ENCODE data around the gene CENPM.

CENPM gene

DNA sequence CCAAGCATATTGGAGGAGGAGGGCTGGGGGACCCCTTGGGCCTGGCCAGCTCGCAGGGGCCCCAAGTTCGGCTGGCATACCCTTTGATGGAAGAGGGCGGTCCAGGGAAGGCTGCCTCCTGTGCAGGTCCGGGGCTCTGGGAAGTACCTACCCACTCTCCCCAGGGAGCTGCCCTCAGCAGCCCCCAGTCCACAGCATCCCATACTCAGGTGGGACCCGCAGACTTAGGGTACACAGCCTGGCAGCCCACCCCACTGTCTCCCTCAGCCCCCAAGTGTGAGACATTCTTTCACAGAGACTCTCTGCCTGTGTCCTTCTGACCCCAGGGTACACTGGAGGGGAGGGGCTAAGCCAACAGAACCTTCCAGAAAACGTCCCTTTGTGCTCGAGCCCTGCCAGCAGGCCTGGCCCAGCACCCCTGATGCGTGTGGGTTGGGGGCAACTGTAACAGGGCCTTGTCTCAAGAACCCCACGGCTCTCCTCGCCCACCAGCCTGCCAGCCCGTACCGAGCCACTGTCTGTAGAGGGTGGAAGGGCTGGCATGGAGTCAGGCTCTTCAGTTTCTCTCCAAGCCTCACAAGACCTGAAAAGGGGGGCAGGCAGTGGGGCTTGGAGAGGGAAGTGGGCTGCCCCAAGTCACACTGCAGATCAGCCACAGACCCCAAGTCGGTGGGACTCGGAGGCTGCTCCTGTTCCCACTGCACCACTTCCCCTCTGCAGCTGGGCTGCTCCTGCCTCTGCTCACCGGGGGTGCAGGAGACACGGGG, 13.4 kb downstream of the CENPM start:
- DNase-seq (ENCODE audit: low read depth in 2 of 3, low spot score in 1 of 3): no peak

DNA sequence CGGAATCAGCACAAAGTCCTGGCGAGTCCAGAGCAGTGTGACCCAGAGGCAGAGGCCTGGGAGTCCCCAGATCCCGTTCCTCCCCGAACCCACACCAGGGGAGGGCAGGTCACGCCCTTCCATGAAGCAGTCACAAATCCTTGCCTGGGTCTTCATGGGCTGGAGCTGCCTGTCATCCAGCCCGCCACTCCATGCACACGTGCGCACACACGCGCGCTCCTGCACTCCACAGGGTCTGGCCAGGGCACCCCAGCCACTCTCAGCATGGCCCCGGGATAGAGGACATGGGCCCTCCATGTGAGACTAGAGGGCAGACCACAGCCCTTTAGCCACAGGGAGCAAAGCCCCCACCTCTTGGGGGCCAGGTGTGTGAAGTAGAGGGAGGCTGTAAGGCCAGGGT, 14.6 kb downstream of the CENPM start:
- no peak for DNase-seq (ENCODE audit: low read depth in 2 of 3, low spot score in 1 of 3)

DNA sequence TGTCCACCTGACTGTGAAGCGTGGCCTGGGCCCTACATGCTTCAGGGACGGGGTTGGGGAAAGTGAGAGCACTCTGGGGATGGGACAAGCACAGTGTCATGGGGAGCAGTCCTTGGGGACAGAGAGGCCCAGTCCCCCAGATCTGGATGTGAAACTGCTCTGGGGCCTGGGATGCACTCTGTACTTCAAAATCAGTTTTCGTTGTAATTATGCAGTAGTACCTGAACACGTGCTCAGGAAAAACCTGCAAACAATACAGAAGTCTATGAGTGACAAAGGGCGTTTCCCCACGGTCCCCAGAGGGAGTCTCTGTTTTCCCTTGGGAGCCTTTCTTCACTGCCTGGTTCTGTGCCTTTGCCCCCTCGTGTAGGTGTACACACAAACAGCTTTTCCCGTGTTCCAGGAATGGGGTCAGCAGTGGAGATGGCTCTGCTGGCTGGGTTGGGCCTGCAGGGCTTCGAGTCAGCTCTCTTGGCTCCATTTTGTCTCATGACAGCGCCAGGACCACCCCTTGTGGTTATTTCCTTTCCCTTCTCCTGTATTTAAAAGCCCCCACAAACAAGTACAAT, 15.2 kb downstream of the CENPM start:
- no peak for DNase-seq (ENCODE audit: low read depth in 2 of 3, low spot score in 1 of 3)

DNA sequence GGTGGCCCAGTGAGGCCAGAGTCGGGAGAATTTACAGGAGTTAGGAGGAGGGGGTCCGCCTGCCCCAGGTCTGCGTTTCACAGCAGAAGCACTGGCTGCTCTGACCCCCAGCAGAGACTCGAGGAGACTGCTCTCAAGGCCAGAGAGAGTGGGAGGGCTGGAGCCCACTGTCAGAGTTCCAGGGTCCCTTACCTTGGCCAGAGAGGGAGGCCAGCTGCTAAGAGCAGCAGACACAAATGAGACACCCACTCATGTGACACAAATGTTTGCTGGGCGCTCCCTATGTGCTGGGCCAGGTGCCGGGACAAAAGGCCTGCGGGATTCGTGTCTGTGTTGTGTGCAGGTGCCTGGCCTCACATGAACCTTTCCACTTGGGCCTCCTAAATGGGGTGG, 17.5 kb downstream of the CENPM start:
- no peak for DNase-seq (ENCODE audit: low read depth in 2 of 3, low spot score in 1 of 3)

GRCh38 chr22:41928593-41929417, 18.1 kb downstream of the CENPM start:
- DNase-seq (ENCODE audit: low read depth in 2 of 3, low spot score in 1 of 3): no peak

DNA sequence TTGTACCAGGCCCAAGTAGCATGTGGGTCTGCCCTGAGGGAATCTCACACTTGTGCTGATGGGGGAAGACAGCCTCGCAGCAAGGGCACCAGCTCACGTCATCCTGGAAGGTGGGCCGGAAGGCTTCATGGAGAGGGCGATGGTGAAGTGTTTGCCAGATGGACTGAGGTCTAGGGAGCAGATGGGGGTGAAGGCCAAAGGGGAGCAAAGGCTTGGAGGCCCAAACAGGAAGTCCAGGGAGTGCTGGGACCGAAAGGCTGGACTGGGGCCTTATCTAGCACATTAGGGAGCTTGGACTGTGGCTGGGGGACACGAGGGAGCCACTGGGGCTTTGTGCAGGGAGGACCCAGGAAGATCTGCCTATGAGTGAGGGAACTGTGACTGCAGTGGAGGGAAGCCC, 19.1 kb downstream of the CENPM start:
- no peak for DNase-seq (ENCODE audit: low read depth in 2 of 3, low spot score in 1 of 3)

DNA sequence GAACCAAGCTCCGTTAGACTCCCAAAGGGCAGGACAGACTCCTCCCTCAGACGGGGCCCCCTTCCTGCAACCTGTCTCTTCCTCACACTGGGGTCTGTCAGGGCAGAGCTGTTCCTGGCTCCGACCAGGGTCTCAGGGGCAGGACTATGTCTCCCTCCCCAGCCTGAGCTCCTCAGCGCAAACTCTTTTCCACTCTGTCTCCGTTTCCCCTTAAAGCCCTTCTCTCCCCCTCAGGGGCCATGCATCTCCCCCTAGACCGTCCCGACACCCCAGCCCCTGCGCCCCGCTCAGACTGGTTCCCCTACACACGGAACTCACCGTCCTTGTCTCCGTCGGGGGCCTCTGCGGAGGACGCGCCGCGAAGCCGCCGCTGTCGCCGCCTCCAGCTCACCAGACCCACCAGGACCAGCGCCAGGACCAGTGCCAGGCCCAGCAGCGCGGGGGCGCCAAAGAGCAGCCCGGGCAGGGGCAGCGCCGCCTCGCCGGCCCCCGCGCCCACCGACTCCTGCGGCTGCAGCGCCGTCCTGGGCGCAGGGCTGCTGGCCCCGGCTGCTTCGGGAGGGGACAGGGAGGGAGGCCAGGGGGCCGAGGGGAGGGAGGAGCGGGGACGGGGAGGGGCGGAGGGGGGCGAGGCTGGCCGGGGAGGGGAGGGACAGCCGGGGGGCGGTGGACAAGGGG, 21.0 kb downstream of the CENPM start:
- peak; percentile 51 to 69 (median 69) for DNase-seq (ENCODE audit: low read depth in 2 of 3, low spot score in 1 of 3)

DNA sequence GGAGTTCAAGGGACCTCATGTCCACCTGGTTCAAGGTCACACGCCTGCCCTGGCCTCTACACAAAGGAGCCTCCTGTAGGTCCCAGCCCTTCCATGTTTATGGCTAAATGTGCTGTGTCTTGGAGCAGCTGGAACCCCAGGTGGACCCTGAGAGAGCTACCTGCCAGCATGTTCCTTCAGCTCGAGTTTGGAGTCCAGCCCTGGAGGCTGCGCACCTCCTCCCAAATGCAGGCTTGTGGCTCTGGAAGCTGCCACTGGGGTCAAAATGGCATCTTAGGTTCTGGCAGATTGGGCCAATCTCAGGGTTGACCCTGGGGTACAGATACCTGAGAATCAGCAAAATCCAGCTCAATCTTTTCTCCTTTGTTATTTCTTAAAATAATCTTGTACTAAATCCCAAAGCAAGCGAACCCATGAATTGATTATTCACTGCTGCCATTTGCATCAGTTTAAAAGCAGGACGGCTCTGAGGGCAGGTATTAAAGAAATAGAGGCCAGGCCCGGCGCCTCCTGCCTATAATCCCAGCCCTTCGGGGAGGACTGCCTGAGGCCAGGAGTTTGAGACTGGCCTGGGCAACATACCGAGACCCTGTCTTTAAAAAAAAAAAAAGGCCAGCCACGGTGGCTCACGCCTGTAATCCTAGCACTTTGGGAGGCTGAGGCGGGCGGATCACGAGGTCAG, 23.2 kb downstream of the CENPM start:
- DNase-seq (ENCODE audit: low read depth in 2 of 3, low spot score in 1 of 3): no peak

- DNase-seq (ENCODE audit: low read depth in 2 of 3, low spot score in 1 of 3): no peak
Observed at GRCh38 chr22:41922940-41923594, 23.9 kb downstream of the CENPM start.

GRCh38 chr22:41922328-41922727, 24.6 kb downstream of the CENPM start:
- DNase-seq (ENCODE audit: low read depth in 2 of 3, low spot score in 1 of 3): no peak

GRCh38 chr22:41920271-41920976, 26.5 kb downstream of the CENPM start:
- DNase-seq (ENCODE audit: low read depth in 2 of 3, low spot score in 1 of 3): no peak

DNA sequence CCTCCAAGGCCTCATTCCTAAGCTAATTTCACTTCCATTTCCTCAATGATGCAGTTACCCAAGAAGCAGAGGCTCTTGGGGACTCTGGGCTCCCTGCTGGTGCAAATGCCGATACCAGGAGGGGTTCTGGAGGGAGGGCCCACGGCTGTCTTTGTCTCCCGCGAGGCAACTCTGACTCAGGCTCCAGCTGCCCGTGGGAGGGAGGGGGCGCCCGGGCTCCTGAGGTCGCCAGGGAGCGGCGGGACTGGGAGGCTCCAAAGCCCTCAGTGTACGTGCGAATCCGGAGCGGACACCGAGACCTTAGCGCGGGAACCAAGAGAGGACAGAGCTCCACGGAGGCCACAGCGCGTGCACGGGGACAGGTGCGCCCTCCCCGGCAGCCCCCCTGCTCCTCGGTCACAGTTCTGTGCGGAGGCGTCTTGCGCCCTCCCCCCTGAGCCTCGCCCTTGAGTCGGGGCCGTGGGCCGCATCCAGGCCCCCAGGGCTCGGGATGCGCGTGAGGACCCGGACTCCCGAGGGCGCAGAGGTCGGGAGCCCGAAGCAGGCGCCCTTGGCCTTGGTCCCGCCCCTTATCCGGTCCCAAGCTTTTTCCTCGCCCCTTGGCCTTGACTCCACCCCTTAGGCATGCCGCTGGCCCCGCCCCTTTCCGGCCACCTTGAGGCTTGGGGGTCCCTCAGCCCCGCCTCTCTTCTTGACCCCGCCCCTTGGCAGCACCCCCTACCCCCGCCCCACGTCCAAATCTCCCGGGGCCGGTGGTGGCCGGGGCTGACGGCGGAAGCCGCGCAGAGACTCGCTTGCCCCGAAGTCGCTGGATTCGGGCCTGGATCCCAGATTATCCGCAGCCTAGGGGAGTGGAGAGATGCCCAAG, 27.4 kb downstream of the CENPM start:
- DNase-seq (ENCODE audit: low read depth in 2 of 3, low spot score in 1 of 3): no peak

GRCh38 chr22:41917903-41918791, 28.8 kb downstream of the CENPM start:
- DNase-seq (ENCODE audit: low read depth in 2 of 3, low spot score in 1 of 3): no peak

DNA sequence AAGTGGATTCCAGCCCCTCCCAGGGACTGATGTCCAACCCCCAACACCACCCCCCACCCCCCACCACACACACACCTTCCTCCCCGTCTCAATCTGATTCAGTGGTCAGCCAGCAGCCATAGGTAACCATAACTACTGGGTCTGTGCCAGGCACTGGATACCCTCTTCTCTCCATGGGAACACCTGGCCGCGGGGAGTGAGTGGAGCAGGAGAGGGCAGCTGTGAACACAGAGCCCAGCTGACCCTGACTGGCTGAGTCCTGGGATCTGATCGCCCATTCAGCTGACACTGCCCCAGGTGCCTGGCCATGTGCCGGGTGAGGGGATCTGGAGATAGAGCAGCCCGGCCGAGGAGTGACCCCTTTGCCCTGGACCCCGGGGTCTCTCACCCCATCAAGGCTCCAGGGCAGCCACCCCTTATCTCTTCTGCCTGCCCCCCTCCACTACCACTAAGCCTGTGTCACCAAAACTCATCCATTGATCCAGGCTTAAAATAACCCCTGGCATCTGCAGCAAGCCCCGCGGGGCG, 29.5 kb downstream of the CENPM start:
- DNase-seq (ENCODE audit: low read depth in 2 of 3, low spot score in 1 of 3): no peak

DNA sequence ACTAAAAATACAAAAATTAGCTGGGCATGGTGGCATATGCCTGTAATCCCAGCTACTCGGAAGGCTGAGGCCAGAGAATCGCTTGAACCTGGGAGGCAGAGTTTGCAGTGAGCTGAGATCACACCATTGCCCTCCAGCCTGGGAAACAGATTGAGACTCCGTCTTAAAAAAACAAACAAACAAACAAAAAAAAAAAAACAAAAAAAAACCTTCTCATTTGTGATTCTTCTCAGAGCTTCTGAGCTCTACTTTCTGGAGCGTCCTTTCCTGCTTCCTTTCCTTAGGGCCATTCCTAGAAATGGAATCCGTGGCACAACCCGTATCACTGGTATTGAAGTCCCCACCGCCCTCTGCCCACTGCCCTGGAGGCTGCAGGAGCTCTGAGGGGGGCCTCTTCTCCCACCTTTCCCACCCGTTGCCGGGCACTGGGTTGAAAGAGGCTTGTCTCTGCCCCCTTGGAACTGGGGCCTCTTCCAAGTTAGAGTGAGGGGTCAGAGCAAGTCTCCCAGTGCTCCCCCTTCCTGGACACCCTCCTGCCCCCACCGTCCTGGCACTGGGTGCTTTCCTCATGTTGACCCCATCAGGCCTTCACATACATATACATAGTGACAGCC, 30.1 kb downstream of the CENPM start:
- no peak for DNase-seq (ENCODE audit: low read depth in 2 of 3, low spot score in 1 of 3)

DNA sequence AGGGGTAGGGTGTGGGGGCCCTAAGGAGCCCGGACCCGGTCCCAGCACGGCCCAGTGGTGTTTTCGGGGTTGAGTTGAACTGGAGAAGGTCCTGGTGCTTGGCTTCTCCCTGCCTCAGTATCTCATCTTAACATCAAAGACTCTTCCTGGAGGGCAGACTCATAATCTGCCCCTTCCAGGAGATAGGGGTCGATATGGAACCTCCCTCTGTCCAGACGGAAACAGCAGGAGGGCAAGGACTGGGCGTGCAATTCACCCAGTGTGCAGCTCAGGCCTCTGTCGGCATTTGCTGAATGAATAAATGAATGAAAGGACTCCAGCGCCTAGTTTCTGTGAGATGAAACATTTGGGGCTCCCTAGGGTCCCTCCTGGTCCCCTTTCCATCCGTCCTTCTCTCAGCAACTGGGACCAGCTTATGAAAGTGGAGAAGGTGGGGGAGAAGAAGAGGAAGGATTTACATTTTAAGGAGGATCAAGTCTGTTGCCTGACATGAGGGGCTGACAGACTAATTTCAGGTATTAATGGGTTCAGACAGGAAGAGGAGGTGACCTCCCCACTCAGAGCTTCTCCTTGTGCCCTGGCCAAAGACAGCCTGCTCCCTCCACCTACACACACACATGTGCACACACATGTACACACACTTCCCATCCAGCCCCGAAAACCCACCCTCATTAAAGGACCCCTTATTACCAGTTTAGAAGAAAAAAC, 31.0 kb downstream of the CENPM start:
- no peak for DNase-seq (ENCODE audit: low read depth in 2 of 3, low spot score in 1 of 3)

Data from stimulated activated CD4-positive, alpha-beta T cell treated with anti-CD3 and anti-CD28 coated beads, Interleukin-12 subunit alpha, Interleukin-12 subunit beta, amount 100 ng/mL, for 48 hours (primary cell).